GM21723 (cell line): ENCODE data around the gene SLMAP.

Source experiments
- ATAC-seq: cut with Tn5 transposase; IDR thresholded peaks from one replicate; pipeline ENCODE4 v1.9.1; 2021; ENCODE audit warnings: mild to moderate bottlenecking, moderate library complexity; ENCODE audit not compliant: unreplicated experiment

Gene SLMAP

DNA sequence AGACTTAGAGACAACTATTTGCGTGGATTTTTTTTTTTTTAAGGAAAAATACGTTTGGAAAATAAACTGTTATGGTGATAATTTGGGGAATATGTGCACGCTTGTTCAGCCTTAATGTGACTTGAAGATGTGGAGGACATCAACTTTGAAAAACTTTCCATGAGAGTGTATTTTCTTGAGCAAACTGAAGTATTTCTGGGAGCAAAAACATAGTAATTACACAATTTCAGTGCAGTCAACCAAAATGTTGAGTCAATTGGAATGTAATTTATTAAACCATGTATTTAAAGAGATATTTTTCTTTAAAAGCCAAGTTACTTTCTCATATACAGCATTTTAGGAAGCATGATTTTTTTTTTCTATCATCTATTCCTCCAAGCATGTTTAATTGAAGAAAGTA, 171.8 kb downstream of the SLMAP start:
- ATAC-seq, result no peak

DNA sequence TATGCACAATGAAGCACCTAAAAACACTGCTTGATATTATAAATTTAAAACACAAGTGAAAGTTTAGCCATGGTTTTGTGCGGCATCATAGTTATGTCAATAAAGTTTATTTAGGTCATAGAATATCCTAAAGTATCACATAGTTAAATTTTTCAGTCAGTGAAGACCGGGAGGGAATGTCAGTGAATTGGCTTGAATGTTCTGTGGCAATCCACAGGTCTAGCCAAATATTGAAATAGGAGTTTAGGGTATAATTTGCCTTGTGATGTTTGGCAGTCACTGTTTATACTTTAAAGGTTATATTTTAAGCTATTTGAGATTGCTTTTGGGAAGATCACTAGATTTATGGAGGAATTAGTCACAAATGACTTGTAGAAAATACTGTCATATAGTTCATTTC, 172.4 kb downstream of the SLMAP start:
- no peak for ATAC-seq

DNA sequence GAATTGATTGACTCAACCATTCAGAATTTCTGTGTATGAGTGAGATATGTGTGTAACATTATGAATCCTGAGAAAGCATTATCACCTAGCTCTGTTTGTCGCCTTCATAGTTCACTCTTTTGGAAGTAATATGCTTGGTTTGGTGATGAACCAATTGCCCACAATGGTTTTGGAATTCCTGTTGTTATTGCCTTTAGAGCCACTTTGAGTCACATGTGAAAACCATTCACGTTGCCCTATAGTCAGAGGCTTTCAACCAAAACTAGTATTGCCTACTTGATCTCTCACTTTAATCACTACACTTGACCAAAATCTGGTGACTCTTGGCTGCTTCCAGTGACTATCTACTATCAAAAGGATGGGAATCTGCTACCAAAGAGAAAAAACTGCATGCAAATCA, 173.9 kb downstream of the SLMAP start:
- no peak for ATAC-seq

DNA sequence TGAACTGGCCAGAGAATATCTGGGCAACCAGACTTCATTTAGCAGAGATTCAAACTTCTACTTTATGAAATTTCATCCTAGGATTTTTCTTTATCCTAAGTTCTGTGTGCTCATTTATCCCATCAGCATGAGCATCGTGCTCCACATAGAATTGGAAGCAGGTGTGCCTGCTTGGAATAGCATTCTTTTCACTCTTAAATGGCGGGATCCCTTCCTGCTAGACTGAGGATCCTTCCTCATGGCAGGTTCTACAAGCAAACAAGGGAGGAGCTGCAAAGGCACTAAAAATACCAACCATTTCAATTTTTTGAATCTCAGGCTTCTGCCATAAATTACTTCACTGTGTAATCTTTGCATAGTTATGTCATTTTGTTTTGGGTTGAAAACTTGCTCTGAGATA, 177.5 kb downstream of the SLMAP start:
- ATAC-seq, result no peak

DNA sequence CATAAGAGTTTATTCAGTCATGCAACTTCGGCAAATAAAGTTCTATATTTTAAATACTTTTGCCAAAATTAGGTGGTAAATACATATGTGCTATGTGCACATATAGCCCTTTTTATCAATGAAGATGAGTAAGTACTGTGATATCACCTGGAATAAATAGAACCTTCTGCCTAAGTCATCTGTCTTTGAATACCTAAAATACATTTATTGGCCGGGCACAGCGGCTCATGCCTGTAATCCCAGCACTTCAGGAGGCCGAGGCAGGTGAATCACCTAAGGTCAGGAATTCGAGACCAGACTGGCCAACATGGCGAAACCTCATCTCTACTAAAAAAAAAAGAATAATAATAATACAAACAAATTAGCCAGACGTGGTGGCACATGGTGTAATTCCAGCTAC, 178.3 kb downstream of the SLMAP start:
- no peak for ATAC-seq

DNA sequence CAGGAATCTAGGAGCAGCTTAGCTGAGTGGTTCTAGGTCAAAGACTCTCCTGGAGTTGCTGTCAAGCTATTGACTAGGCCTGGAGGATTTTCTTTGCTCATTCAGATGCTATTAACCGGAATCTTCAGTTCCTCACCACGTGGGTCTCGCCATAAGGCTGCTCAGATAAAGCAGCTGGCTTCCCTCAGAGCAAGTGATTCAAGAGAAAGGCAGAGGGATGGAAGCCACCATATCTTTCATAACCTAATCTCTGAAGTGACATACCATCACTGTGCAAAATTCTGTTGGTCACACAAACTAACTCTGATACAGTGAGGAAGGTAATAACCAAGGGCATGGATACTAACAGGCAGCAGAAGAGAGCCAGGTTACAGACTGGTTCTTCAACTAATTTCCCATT, 179.4 kb downstream of the SLMAP start:
- ATAC-seq, result no peak

DNA sequence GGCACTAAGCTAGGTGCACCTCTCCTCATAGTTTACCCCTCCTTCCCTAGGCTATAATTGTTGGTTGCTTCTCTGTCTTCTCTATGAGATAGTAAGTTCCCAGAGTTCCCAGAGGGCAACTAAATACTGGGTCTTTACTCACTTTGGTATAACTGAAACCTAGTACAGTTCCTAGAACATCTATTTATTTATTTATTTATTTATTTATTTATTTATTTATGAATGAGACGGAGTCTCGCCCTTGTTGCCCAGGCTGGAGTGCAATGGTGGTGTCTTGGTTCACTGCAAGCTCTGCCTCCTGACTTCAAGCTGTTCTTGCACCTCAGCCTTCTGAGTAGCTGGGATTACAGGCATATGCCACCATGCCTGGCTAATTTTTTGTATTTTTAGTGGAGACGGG, 181.0 kb downstream of the SLMAP start:
- no peak for ATAC-seq

DNA sequence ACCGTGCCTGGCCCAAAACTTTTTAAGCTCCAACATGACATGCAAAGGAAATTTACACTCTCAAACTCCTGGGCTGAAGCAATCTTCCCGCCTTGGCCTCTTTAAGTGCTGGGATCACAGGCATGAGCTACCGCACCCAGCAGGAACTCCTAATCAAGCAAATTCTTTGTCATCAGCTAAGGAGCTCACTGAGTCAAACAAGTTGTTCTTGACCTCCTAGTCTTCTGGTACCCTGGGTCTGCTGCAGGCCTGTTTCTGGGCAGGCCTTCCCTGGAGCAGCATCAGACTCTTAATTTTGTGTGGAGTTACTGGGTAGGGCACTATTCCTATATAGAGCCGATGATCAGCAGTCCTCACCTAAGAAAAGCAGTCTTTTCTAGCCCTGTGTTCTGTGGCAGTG, 183.7 kb downstream of the SLMAP start:
- no peak for ATAC-seq

DNA sequence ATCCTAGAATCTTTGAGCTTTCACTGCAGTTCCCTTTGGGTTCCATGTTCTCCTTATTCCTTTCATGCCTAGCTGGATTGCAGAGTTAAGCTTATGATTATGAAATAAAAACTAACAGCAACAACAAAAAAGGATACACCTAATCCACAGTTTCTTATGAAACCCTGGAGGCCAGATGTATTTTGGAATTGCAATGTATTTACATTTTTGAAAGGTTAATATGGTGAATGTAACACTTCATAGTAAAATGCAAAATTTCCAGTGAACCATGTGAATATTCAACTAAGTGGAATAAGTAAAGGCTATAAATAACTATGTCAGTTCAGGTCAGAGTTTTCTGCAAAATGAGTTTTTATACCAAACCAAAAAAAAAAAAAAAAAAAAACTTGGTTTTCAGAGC, 186.3 kb downstream of the SLMAP start:
- no peak for ATAC-seq

DNA sequence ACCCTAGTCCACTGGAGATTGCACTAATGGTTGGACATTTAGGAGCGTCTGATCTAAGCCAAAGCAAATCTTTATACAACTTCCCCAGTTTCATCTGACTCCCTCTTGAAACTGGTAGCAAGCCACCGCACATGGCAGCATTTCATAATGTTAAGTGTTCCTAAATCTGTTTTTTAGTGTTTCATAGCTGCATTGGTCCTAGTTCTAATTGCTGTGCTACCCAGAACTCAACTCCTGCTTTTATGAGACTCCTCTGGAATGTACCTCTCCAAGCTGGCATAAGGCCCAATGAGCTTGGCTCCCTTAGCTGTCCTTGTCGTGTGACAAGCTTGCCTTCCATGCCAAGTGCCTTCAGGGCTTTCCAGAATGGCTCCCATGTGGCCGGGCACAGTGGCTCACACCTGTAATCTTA, 186.8 kb downstream of the SLMAP start:
- ATAC-seq, result no peak

DNA sequence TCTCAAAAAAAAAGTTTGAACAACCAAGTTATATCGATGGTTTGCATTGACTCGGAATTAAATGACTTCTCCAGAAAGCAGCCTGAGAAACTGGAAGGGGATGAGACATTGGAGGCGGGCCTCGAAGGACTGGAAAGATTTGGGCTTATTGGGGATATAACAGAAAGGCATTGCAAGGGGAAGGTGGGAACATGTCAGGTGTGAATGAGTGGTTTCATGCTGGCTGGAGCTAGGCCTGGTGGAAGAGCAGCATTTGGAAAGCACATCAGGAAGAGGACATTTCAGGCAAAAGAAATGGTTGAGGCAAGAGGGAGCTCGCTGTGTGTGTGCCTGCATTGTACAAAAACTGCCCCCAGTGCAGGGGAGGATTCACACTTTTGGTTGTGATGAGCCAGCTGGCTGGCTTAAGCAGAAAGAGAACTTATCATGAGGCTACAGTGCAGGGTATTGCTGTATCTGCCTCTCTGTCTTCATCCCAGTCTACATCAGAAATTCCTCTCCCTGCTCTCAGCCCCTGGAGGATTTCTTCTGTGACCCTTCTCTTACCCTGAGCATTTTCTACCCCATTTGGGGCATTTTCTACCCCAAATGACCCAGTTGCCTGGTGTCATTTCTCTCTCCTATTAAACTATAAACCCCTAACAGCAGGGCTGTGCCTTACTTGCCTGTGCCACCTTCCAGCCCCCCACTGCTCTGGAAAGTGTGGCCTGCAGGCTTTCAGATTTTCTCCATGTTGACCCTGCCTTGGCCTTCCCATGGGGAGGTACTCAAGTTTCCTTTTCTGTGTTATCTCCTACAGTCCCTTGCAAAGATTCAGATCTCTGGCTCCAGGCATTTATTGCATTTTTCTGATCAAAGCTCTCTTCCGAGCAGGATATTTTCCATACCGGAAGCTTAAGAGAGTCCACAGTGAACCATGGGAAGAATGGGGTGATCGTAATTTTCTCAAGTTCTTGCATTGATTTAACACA, 187.7 kb downstream of the SLMAP start:
- no peak for ATAC-seq

DNA sequence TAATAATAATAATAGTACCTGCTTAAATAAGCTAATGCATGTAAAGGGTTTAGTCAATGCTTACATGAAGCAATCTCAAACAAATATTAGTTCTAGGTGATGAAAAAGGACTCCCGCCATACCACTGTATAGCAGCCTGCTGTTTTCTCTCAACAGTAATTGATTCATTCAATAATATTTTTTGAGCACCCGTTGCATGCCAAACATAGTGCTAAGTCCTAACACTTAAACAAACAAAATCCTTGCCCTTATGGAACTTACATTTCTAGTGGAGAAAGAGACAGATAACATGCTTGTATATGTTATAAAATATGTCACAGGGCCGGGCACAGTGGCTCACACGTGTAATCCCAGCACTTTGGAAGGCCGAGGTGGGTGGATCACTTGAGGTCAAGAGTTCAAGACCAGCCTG, 190.9 kb downstream of the SLMAP start:
- ATAC-seq, result no peak

DNA sequence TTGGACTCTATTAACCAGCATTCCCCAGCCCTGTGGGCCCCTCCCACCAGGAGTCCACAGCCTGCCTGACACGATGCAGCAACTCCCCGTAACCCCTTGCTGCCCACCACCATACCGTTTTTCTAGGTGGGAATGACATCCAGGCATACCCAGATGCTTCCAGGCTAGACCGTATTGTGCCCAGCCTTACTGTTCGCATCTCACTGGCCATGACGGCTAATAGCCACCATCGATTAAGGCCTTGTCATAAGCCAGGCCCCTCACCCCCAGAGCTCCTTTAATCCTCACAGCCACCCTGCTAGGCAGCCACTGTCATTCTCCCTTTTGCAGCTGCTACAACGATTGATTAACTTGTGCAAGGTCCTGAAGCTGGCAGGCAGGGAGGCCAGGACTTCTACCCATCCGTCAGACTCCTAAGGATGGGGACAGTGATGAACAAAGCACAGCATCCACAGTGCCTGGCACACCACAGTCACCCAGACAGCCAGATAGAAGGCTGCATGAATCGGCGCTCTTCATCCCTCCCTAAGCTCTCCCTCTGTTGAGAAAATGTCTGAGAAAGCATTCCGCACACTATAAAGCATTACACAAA, 192.1 kb downstream of the SLMAP start:
- ATAC-seq, result no peak

DNA sequence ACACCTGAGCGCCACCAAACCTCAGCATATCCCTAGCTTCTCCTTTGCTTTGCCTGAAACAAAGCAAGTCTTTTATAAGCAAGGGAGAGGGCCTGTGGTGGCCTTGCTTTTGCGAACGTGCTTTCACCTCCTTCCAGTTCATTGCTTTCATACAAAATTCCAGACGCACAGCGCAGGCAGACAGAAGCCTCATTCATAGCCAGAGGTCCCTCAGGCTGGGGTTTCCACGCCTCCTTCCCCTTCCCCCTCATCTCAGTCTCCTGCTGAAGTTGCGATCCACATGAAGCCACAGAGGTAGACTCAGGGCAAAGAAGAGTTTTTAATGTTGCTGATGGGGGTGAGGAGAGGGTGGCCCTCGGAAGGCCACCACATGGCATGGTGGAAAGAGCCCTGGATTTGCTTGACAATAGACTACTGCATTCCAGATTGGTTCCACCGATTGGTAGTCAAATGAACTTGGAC, 192.7 kb downstream of the SLMAP start:
- ATAC-seq, result no peak

DNA sequence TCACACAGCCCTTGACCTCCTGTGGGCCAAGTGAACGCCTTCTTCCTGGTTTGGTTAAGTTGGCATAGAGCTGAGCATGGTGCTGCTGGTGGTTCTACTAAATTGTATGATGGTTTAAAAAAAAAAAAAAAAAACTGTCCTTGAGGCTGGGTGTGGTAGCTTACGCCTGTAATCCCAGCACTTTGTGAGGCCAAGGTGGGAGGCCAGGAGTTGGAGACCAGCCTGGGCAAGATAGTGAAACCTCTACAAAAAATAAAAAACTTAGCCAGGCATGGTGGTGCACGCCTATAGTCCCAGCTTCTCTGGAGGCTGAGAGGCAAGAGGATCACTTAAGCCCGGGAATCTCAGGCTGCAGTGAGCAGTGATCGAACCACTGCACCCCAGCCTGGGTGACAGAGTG, 193.2 kb downstream of the SLMAP start:
- ATAC-seq, result no peak

DNA sequence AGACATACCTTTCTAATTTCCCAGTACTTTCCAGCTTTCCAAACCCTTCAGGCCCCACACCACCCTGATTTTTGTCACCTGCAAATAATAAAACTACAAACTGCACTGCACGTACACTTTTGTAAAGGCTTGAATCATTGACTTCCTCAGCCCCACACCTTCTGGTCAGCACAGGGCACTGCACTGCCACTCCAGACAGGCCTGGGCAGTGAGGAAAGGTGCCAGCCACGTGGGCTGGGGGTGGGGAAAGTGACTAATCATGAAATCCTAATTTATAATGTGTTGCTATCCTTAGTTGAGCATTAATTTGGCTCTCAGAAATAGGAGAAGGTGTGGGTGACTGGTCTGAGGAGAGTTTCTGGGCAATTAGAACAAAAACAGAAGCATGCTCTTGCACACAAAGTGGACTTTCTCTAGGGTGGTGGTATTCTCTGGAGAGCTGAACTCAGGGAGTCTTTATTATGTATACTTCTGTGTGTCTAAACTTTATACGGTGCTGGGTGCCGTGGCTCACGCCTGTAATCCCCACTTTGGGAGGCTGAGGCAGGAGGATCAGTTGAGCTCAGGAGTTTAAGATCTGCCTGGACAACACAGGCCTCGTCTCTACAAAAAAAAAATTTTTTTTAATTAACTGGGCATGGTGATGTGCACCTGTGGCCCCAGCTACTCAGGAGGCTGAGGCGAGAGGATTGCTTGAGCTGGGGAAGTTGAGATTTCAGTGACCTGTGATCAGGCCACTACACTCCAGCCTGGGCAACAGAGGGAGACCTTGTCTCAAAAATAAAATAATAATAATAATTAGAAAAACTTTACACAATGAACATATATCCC, 193.9 kb downstream of the SLMAP start:
- ATAC-seq, result no peak

DNA sequence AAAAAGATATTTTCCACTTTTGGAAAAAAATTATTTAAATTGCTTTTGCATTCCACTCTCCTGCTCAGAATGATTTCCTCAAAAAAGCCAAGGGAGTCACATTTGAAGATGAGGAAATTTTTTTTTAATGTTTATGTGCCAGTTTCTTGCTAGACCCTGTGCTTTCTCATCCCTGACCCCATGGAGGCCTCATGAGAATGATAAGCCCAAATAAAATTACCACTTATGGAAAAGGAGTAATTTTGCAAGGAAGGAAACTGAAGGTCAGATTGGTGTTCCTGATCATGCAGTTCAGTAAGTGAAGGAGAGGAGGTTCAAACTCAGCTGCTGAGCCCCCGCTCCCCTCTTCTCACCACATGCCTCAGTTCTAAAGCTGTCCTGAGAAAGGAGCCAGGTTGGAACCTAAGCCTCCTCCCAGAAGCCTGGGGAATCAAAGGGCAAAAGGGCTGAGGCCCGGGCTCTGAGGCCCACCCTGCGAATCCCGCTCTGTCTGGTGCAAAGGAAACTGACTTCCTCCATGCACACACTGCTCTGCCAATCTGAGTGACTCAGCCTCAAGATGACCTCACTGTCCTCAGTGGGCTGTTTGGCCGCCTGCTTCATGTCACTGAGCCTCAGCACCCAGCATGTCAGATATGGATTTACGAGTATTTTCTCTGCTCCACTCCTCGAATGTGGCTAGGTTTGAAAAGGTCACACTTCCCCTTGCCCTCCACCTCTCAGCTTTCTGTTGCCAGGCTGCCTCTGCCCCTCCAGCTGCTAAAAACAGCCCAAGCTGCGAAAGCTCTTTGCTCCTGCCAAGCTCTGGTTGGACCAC, 195.2 kb downstream of the SLMAP start:
- no peak for ATAC-seq

DNA sequence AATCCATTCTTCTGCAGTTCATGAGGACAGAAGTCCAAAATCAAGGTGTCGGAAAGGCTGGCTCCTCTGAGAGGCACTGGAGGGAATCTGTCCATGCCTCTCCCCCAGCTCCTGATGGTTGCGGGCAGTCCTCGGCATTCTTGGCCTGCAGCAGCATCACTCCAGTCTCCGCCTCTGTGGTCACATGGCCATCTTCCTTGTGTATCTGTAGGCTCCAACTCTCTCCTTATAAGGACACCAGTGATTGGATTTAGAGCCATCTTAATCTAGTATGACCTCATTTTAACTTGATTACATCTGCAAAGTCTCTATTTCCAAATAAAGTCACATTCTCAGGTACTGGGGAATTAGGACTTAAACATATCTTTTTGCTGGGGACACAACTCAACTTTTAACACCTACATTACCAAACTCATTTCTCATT, 196.1 kb downstream of the SLMAP start:
- no peak for ATAC-seq

DNA sequence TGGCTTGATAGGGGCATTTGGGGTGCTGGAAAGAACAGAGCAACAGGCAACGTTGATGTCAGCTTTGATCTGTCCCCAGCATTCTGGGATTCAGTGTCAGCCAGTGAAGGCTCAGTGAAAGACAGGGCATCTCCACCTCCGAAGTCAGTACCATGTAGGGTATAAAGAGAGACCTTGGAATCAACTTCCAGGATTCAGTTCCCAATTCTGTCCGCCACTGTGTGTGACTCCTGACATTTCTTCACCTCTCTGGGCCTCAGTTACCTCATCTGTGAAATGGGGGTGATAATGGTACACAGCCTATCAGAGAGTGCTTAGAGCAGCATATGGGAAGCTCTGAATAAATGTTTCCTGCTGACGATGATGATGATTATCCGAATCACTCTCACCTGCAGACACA, 196.5 kb downstream of the SLMAP start:
- no peak for ATAC-seq

DNA sequence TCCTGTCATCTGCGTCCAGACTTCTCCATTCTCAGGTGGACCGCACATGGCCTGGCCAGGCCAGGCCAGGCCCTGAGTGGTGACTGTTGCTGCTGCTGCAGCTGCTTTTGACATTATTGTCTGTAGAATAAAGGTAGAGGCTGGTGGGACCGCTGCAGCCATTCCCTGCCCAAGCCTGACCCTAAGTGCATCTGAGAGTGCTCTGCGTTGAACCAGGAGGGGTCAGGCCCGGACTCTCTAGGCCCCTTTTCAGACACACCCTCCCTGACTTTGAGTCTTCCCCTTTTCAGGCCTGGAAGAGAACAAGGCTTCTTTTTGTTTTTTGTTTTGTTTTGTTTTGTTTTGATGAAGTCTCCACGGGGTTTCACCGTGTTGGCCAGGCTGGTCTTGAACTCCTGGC, 197.5 kb downstream of the SLMAP start:
- ATAC-seq, result no peak
